Iris pigment epithelial cell (primary cell): ENCODE measurements around the gene SPON1.
"Not testable (repeated sequence)": the region's sequence is repeated elsewhere in the genome, so short reads cannot be mapped to it uniquely, and the experiment has no call there.

Experiments
- DNase-seq: peaks from one replicate; pipeline ENCODE4 v3.0.0-alpha.2; 2011; ENCODE audit warnings: low read depth

The SPON1 gene

GRCh38 chr11:14089690-14090462, 127.4 kb downstream of the SPON1 start:
- DNase-seq: no peak

GRCh38 chr11:14090631-14091030, 128.1 kb downstream of the SPON1 start:
- DNase-seq: not testable (repeated sequence)

- no peak for DNase-seq
These were observed 130.5 kb downstream of the SPON1 start for GRCh38 chr11:14093065-14093464.

GRCh38 chr11:14094481-14095037, 132.0 kb downstream of the SPON1 start:
- DNase-seq: no peak

GRCh38 chr11:14095882-14096281, 133.4 kb downstream of the SPON1 start:
- no peak for DNase-seq

- no peak for DNase-seq
These were observed 134.1 kb downstream of the SPON1 start for GRCh38 chr11:14096606-14097005.

- no peak for DNase-seq
These were observed 138.9 kb downstream of the SPON1 start for GRCh38 chr11:14101388-14101787.

- DNase-seq: no peak
These were observed 140.2 kb downstream of the SPON1 start for GRCh38 chr11:14102766-14103165.

- DNase-seq: no peak
These were observed 142.9 kb downstream of the SPON1 start for GRCh38 chr11:14105446-14105845.

- no peak for DNase-seq
These were observed 144.0 kb downstream of the SPON1 start for GRCh38 chr11:14106303-14107049.

- no peak for DNase-seq
These were observed 144.5 kb downstream of the SPON1 start for GRCh38 chr11:14107050-14107430.

GRCh38 chr11:14109742-14110141, 147.2 kb downstream of the SPON1 start:
- no peak for DNase-seq

- DNase-seq: no peak
These were observed 148.1 kb downstream of the SPON1 start for GRCh38 chr11:14110629-14111028.

- DNase-seq: no peak
These were observed 149.0 kb downstream of the SPON1 start for GRCh38 chr11:14111496-14111895.

- DNase-seq: no peak
These were observed 150.2 kb downstream of the SPON1 start for GRCh38 chr11:14112721-14113120.

GRCh38 chr11:14114269-14114668, 151.7 kb downstream of the SPON1 start:
- no peak for DNase-seq

- no peak for DNase-seq
These were observed 152.3 kb downstream of the SPON1 start for GRCh38 chr11:14114786-14115185.

- DNase-seq: no peak
These were observed 155.1 kb downstream of the SPON1 start for GRCh38 chr11:14117632-14118031.

- DNase-seq: no peak
These were observed 155.5 kb downstream of the SPON1 start for GRCh38 chr11:14118072-14118471.

- no peak for DNase-seq
These were observed 156.8 kb downstream of the SPON1 start for GRCh38 chr11:14119357-14119756.

GRCh38 chr11:14124350-14124749, 161.8 kb downstream of the SPON1 start:
- no peak for DNase-seq

GRCh38 chr11:14124886-14125285, 162.4 kb downstream of the SPON1 start:
- no peak for DNase-seq

GRCh38 chr11:14125529-14125928, 163.0 kb downstream of the SPON1 start:
- DNase-seq: no peak
